H54 (cell line): ENCODE measurements around the gene ZNF827.

Source experiments
- DNase-seq: peaks from one replicate; pipeline ENCODE4 v3.0.0; 2011; ENCODE audit warnings: low spot score, mixed read lengths; ENCODE audit not compliant: insufficient read length
- FAIRE-seq: peaks from 3 replicates; lab custom pipeline; 2011; peaks lifted over from hg19 to GRCh38; lab: Jason Lieb, UNC
- POLR2A ChIP-seq: IDR thresholded peaks from 2 replicates; pipeline ENCODE4 v1.6.1; 2011; ENCODE audit warnings: low read depth, mild to moderate bottlenecking, low read length

ZNF827 gene

GRCh38 chr4:145815027-145815612 is 123.5 kb downstream of the ZNF827 start:
- TF ChIP-seq POLR2A = no peak
- FAIRE-seq = no peak
- DNase-seq = no peak

- DNase-seq = no peak
- no peak for TF ChIP-seq POLR2A
- no peak for FAIRE-seq
Observed at GRCh38 chr4:145814246-145814645, 124.4 kb downstream of the ZNF827 start.

GRCh38 chr4:145812919-145813318 is 125.7 kb downstream of the ZNF827 start:
- TF ChIP-seq POLR2A = no peak
- no peak for FAIRE-seq
- no peak for DNase-seq

GRCh38 chr4:145808848-145809512 is 129.6 kb downstream of the ZNF827 start:
- TF ChIP-seq POLR2A = no peak
- DNase-seq (no peak), FAIRE-seq (no peak)

GRCh38 chr4:145808021-145808650 is 130.5 kb downstream of the ZNF827 start:
- no peak for TF ChIP-seq POLR2A
- FAIRE-seq (peak; percentile 72), DNase-seq (peak; percentile 46)

- FAIRE-seq (no peak), DNase-seq (no peak)
- no peak for TF ChIP-seq POLR2A
Observed at GRCh38 chr4:145805490-145805889, 133.1 kb downstream of the ZNF827 start.

GRCh38 chr4:145804116-145804515 is 134.5 kb downstream of the ZNF827 start:
- DNase-seq (no peak), FAIRE-seq (no peak)
- TF ChIP-seq POLR2A = no peak

- DNase-seq = no peak
- TF ChIP-seq POLR2A = no peak
- no peak for FAIRE-seq
Observed at GRCh38 chr4:145799223-145799622, 139.4 kb downstream of the ZNF827 start.

GRCh38 chr4:145797278-145797677 is 141.3 kb downstream of the ZNF827 start:
- FAIRE-seq (no peak), DNase-seq (no peak)
- no peak for TF ChIP-seq POLR2A

- no peak for FAIRE-seq
- DNase-seq = no peak
Observed at GRCh38 chr4:145796346-145796745, 142.3 kb downstream of the ZNF827 start.

GRCh38 chr4:145795521-145795920 is 143.1 kb downstream of the ZNF827 start:
- no peak for TF ChIP-seq POLR2A
- no peak for FAIRE-seq
- DNase-seq = no peak

More at GRCh38 chr4:145796346-145796745, 142.3 kb downstream of the ZNF827 start:
- TF ChIP-seq POLR2A = no peak

- FAIRE-seq = no peak
- no peak for TF ChIP-seq POLR2A
- DNase-seq = no peak
Observed at GRCh38 chr4:145792429-145792828, 146.2 kb downstream of the ZNF827 start.

GRCh38 chr4:145791988-145792387 is 146.6 kb downstream of the ZNF827 start:
- TF ChIP-seq POLR2A = no peak
- DNase-seq = no peak
- FAIRE-seq = no peak

- no peak for TF ChIP-seq POLR2A
- no peak for FAIRE-seq
- no peak for DNase-seq
Observed at GRCh38 chr4:145788755-145789154, 149.9 kb downstream of the ZNF827 start.
